Measurements from ENCODE around the gene PDCD2L. TPM values are rescaled to one million over a fixed set of nuclear protein-coding genes. Genes with fewer than 3 reads are reported as not detected.

PDCD2L gene
- total and polyA plus RNA-seq, 12 donors, result 7.6 to 26.1 (median 12.9) TPM

- intact Hi-C loops (cut with DNase I), result no loop called here
- H3K4me3 ChIP-seq, result no peak overlapping the region
- no peak for DNase-seq
- 81 to 90% (median 85%) methylated on average over 8 to 10 of the region's 10 CpGs for whole genome bisulfite sequencing, 4 donors
- H3K36me3 ChIP-seq (replicated peaks in 1 of 2), result peaks cover 0 to 8% of the 10 kb centered on the region in 2 donors
- no peaks in the 10 kb centered on the region for H3K27me3 ChIP-seq
- TF ChIP-seq POLR2A (IDR thresholded peaks at IDR 0.05), result no peak
- no peak overlapping the region for H3K27ac ChIP-seq
- H3K4me1 ChIP-seq (replicated peaks in 1 of 2), result no peaks in the 10 kb centered on the region
- H3K9me3 ChIP-seq (replicated peaks in 1 of 3), result no peaks in the 10 kb centered on the region
Observed at GRCh38 chr19:34409189-34410164, 5.3 kb downstream of the PDCD2L start.

GRCh38 chr19:34411216-34411615, 7.0 kb downstream of the PDCD2L start:
- Histone ChIP-seq H3K4me3 (no peak overlapping the region), H3K27ac (no peak overlapping the region), H3K9me3 (replicated peaks in 1 of 3) (no peaks in the 10 kb centered on the region), H3K4me1 (replicated peaks in 1 of 2) (no peaks in the 10 kb centered on the region), H3K27me3 (no peaks in the 10 kb centered on the region), H3K36me3 (replicated peaks in 1 of 2) (peaks cover 0 to 23% of the 10 kb centered on the region in 2 donors)
- intact Hi-C loops (cut with DNase I), result no loop called here
- no peak for TF ChIP-seq CTCF (IDR thresholded peaks at IDR 0.05)
- no peak for TF ChIP-seq POLR2A (IDR thresholded peaks at IDR 0.05)
- 94 to 99% (median 97%) methylated on average over 13 of the region's 13 CpGs for WGBS, 4 donors
- DNase-seq, result peak in 2 of 7 donors; percentile 10 to 27

DNA sequence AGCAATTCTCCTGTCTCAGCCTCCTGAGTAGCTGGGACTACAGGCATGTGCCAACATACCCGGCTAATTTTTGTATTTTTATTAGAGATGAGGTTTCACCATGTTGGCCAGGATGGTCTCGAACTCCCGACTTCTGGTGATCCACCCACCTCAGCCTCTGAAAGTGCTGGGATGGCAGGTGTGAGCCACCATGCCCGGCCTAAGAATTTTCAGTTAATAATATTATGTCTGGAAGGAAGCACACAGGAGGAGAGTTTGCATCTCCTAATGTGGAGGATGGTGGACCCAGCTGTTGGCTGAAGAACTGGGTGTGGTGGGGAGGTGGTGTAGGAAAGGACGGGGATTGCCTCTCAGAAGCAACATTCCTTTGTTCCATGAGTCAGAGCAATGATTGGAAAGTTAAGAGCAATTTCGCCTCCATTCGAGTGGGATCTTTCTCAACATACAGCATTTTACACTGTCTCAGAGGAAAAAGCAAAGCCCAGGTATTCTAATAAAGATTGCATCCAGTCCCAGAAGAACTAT, 11.9 kb downstream of the PDCD2L start:
- H3K4me3 ChIP-seq, result no peak overlapping the region
- no peak for DNase-seq
- 90 to 95% (median 95%) methylated on average over 7 of the region's 7 CpGs for WGBS, 4 donors
- H3K27ac ChIP-seq, result no peak overlapping the region
- TF ChIP-seq POLR2A (IDR thresholded peaks at IDR 0.05) (no peak), CTCF (IDR thresholded peaks at IDR 0.05) (no peak)
- H3K27me3 ChIP-seq, result no peaks in the 10 kb centered on the region
- H3K9me3 ChIP-seq (replicated peaks in 1 of 3), result no peaks in the 10 kb centered on the region
- intact Hi-C loops (cut with DNase I), result no loop called here
- H3K36me3 ChIP-seq (replicated peaks in 1 of 2), result peaks cover 0 to 36% of the 10 kb centered on the region in 2 donors
- H3K4me1 ChIP-seq (replicated peaks in 1 of 2), result no peaks in the 10 kb centered on the region

- TF ChIP-seq POLR2A (IDR thresholded peaks at IDR 0.05) (no peak), CTCF (IDR thresholded peaks at IDR 0.05) (no peak)
- intact Hi-C loops (cut with DNase I), result no loop called here
- H3K27me3 ChIP-seq, result no peaks in the 10 kb centered on the region
- no peaks in the 10 kb centered on the region for H3K4me1 ChIP-seq (replicated peaks in 1 of 2)
- H3K9me3 ChIP-seq (replicated peaks in 1 of 3), result no peaks in the 10 kb centered on the region
- H3K4me3 ChIP-seq, result no peak overlapping the region
- H3K36me3 ChIP-seq (replicated peaks in 1 of 2), result peaks cover 0 to 39% of the 10 kb centered on the region in 2 donors
- DNase-seq, result no peak
- H3K27ac ChIP-seq, result no peak overlapping the region
- WGBS, 4 donors, result 95 to 98% (median 97%) methylated on average over 4 of the region's 4 CpGs
Observed at GRCh38 chr19:34418300-34418699, 14.1 kb downstream of the PDCD2L start.
